ENCODE results near the gene RAB44.
"Not testable (repeated sequence)": the region's sequence is repeated elsewhere in the genome, so short reads cannot be mapped to it uniquely, and the experiment has no call there.

Gene RAB44

GRCh38 chr6:36697481-36697903, at the start of gene RAB44:
TSS of gene RAB44 (plus strand) at chr6:36697826. CDS start at chr6:36704236, 6,410 bp downstream.
- no peak for DNase-seq

GRCh38 chr6:36649086-36649485, 48.5 kb upstream of the RAB44 start:
- DNase-seq, result no peak

GRCh38 chr6:36649701-36650484, 47.7 kb upstream of the RAB44 start:
- DNase-seq, result no peak

GRCh38 chr6:36650848-36651478, 46.7 kb upstream of the RAB44 start:
- no peak for DNase-seq

- no peak for DNase-seq
Measured at GRCh38 chr6:36651659-36652379, 45.8 kb upstream of the RAB44 start.

GRCh38 chr6:36654469-36654868, 43.2 kb upstream of the RAB44 start:
- not testable (repeated sequence) for DNase-seq

GRCh38 chr6:36655085-36655724, 42.4 kb upstream of the RAB44 start:
- no peak for DNase-seq

GRCh38 chr6:36656441-36656840, 41.2 kb upstream of the RAB44 start:
- DNase-seq, result no peak

GRCh38 chr6:36657271-36657670, 40.4 kb upstream of the RAB44 start:
- no peak for DNase-seq

GRCh38 chr6:36657942-36658544, 39.6 kb upstream of the RAB44 start:
- DNase-seq, result no peak

- no peak for DNase-seq
Measured at GRCh38 chr6:36659271-36659670, 38.4 kb upstream of the RAB44 start.

GRCh38 chr6:36660771-36661471, 36.7 kb upstream of the RAB44 start:
- DNase-seq, result no peak

GRCh38 chr6:36662380-36662779, 35.2 kb upstream of the RAB44 start:
- DNase-seq, result no peak

- no peak for DNase-seq
Measured at GRCh38 chr6:36662827-36663256, 34.8 kb upstream of the RAB44 start.

- DNase-seq, result no peak
Measured at GRCh38 chr6:36663504-36664446, 33.9 kb upstream of the RAB44 start.

GRCh38 chr6:36665180-36665579, 32.4 kb upstream of the RAB44 start:
- DNase-seq, result no peak

GRCh38 chr6:36666287-36666686, 31.3 kb upstream of the RAB44 start:
- no peak for DNase-seq

GRCh38 chr6:36666826-36667591, 30.6 kb upstream of the RAB44 start:
- no peak for DNase-seq

GRCh38 chr6:36668591-36668990, 29.0 kb upstream of the RAB44 start:
- DNase-seq, result no peak

- no peak for DNase-seq
Measured at GRCh38 chr6:36669002-36669401, 28.6 kb upstream of the RAB44 start.

Measured in activated CD4-positive, alpha-beta T cell treated with anti-CD3 and anti-CD28 coated beads, Interleukin-2, Interleukin-6, amounts not matched to agents 100 ng/mL and 50 ng/mL, durations not matched to agents 16 hours and 8 hours (primary cell).